Uterus (tissue), 4 donors: ENCODE results near the gene MACROH2A2. TPM values are rescaled to one million over a fixed set of nuclear protein-coding genes. Genes with fewer than 3 reads are reported as not detected.

Experiments used
- DNase-seq, 2 donors: peaks; one replicate each; pipeline ENCODE4 v3.0.0-alpha.2; 2019 to 2020
- H3K27ac ChIP-seq, 2 donors: fragments of 200-600 bp; sonication (generic); 1 replicate in 1 of 2; 2 replicates in 1 of 2; pipeline ENCODE4 v1.5.1; 2016 to 2018
- H3K27me3 ChIP-seq, 2 donors: fragments of 200-600 bp; sonication (generic); one replicate each; pipeline ENCODE4 v1.5.1; 2018 to 2019; ENCODE audit warnings: control low read depth in 1 of 2
- H3K36me3 ChIP-seq, 2 donors: fragments of 200-600 bp; sonication (generic); one replicate each; pipeline ENCODE4 v1.5.1; 2019; ENCODE audit warnings: control low read depth in 1 of 2
- H3K4me1 ChIP-seq, 2 donors: fragments of 200-600 bp; sonication (generic); one replicate each; pipeline ENCODE4 v1.5.1; 2018 to 2019; ENCODE audit warnings: control low read depth in 1 of 2
- H3K4me3 ChIP-seq, 2 donors: fragments of 200-600 bp; sonication (generic); 1 replicate in 1 of 2; 2 replicates in 1 of 2; pipeline ENCODE4 v1.5.1; 2018 to 2019; ENCODE audit warnings: mild to moderate bottlenecking in 1 of 2
- H3K9me3 ChIP-seq, 2 donors: fragments of 200-600 bp; sonication (generic); one replicate each; pipeline ENCODE4 v1.5.1; 2019; ENCODE audit warnings: control low read depth in 1 of 2
- POLR2A ChIP-seq, 2 donors: fragments of 450-650 bp; IDR thresholded peaks; one replicate each; pipeline ENCODE4 v1.6.1; 2016; ENCODE audit warnings: antibody characterized with exemption in 2 of 2, mild to moderate bottlenecking in 1 of 2, moderate library complexity in 1 of 2
- intact Hi-C: fragments of 100-400 bp; cut with DNase I; formaldehyde crosslinking; loops from one replicate; pipeline ENCODE4 v1.15.1; 2023; ENCODE audit warnings: low total_unique reads
- total RNA-seq, 4 donors: library from RNA; depleted of rRNA in 3 of 4; stranded (reverse); fragments of >200 nt in 3 of 4; gene quantifications; one replicate each; pipeline versions ENCODE4 v1.1.0 to v1.2.4, GENCODE V29; 2014 to 2023
- TF ChIP-seq, protein P1 (sequence below), 4 experiments: fragments of 200-600 bp in 2 of 4; fragments of 450-650 bp in 2 of 4; sonication (generic) in 2 of 4; IDR thresholded peaks; one replicate each; pipeline ENCODE4 v1.5.1; 2016 to 2019; ENCODE audit warnings: antibody characterized with exemption in 4 of 4, mild to moderate bottlenecking in 2 of 4, moderate library complexity in 1 of 4
- donor health status: DM: yes; HTN: yes; CAD: no.

The MACROH2A2 gene
- total RNA-seq, 4 donors from 2014 or later = 1.8 to 35.0 (median 9.4) TPM

DNA sequence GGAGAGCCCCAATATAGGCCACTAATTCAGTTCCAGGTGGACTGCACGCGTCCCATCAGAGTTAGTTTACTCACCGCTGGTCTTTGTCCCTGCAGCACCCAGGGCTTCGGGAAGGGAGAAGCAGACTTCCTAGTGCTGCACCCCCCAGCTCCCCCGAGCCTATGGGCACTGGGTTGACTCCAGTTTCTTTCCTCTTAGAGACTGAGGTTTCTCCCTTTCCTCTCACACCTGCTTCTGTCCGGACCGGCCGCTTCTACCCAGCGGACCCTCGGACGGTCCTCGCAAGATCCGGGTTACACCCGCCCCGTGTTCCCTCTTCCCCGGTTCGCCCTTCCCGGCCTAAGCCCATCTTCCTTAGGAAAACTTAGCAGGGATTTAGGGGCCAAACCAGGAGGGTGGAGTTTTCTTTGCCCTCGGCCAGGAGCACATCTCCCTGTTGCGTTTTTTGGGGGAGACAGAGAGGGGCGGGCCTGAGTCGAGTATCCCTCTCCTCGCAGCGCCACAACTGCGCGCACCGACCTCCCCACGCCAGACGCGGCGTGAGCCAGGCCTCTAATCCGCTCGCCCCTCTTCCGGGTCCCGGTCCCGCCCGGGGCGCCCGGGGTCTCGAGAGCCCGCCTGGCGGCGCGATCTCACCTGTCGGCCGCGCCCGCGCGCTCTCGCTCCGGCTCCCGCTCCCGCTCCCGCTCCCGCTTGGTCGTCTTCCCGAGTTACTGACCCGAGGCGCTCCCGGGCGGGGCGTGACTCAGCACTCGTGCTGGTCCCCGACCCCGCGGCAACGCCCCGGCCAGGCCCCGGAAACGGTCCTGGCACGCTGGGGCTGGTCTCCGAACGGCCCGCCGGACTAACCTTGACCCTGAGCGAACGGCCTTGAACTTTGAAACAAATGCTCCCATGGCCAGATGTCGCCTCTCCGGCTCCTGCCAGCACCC lies 79.7 kb downstream of the MACROH2A2 start, which contains the start of gene AIFM2:
TSS of gene AIFM2 (minus strand) at position 728 of the 932 bp plus-strand sequence. CDS start 8,741 bp downstream, outside the sequence.
- Histone ChIP-seq H3K27me3 (no peaks in the 10 kb centered on the region), H3K36me3 (no peaks in the 10 kb centered on the region), H3K4me1 (peaks cover 0 to 5% of the 10 kb centered on the region in 2 donors), H3K9me3 (no peaks in the 10 kb centered on the region), H3K4me3 (peak within 1 kb of the TSS; percentile 58 to 85), H3K27ac (peak within 1 kb of the TSS; percentile 70 to 77)
- peak; percentile 72 to 75 for DNase-seq
- intact Hi-C loops = no loop called here
- no peak for TF ChIP-seq POLR2A (IDR thresholded peaks at IDR 0.05)
- TF ChIP-seq, protein P1, sequence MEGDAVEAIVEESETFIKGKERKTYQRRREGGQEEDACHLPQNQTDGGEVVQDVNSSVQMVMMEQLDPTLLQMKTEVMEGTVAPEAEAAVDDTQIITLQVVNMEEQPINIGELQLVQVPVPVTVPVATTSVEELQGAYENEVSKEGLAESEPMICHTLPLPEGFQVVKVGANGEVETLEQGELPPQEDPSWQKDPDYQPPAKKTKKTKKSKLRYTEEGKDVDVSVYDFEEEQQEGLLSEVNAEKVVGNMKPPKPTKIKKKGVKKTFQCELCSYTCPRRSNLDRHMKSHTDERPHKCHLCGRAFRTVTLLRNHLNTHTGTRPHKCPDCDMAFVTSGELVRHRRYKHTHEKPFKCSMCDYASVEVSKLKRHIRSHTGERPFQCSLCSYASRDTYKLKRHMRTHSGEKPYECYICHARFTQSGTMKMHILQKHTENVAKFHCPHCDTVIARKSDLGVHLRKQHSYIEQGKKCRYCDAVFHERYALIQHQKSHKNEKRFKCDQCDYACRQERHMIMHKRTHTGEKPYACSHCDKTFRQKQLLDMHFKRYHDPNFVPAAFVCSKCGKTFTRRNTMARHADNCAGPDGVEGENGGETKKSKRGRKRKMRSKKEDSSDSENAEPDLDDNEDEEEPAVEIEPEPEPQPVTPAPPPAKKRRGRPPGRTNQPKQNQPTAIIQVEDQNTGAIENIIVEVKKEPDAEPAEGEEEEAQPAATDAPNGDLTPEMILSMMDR (IDR thresholded peaks at IDR 0.05) = peak in 3 of 4 experiments; percentile 8 to 16 (median 13)

DNA sequence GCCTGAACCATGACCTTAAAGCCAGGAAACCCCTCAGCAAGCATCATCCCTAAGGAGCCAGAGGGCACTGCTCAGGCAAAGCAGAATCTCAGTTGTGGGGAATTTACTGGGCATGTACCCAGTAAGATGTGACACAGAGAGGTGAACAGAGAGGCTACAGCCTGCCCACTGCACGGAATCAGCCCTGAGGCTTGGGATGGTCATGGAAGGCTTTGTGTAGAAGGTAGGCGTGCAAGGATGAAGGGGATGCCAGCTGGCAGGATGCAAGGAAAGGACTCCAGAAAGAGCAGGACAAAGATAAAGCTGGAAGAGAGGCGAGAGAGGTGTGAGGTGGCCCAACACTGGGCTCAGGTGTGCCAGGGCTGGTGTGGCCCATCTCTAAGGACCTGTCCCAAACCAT lies 82.4 kb downstream of the MACROH2A2 start:
- peaks cover 0 to 5% of the 10 kb centered on the region in 2 donors for H3K4me1 ChIP-seq
- intact Hi-C loops = no loop called here
- no peaks in the 10 kb centered on the region for H3K9me3 ChIP-seq
- no peak overlapping the region for H3K4me3 ChIP-seq
- H3K27me3 ChIP-seq = no peaks in the 10 kb centered on the region
- no peak overlapping the region for H3K27ac ChIP-seq
- no peaks in the 10 kb centered on the region for H3K36me3 ChIP-seq
- no peak for TF ChIP-seq POLR2A (IDR thresholded peaks at IDR 0.05)
- TF ChIP-seq, protein P1 (IDR thresholded peaks at IDR 0.05) = no peak
- peak in 1 of 2 donors; percentile 3 for DNase-seq

DNA sequence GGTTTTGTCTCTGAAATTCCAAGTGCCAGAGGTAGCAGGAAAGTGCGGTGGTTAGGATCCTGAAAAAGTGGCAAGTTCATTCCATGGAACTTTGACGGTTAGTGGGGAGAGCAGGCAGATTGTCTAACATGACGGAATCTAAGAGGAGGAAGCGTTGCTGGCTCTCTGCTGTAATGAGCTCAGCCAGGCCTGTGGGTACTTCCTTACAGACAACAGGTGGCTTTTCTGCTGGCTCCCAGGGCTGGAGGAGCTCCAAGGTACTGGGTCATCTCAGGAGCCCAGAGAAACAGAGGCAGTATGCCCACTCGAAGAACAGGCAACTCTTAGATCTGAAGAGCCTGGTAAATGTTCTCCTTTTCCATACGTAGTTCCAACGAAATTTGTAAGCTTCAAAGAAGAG lies 83.0 kb downstream of the MACROH2A2 start:
- DNase-seq = peak in 1 of 2 donors; percentile 5
- intact Hi-C loops = no loop called here
- Histone ChIP-seq H3K9me3 (no peaks in the 10 kb centered on the region), H3K27me3 (no peaks in the 10 kb centered on the region), H3K4me3 (no peak overlapping the region), H3K4me1 (peaks cover 0 to 5% of the 10 kb centered on the region in 2 donors), H3K36me3 (no peaks in the 10 kb centered on the region), H3K27ac (no peak overlapping the region)
- TF ChIP-seq POLR2A (IDR thresholded peaks at IDR 0.05) = no peak
- TF ChIP-seq, protein P1 (IDR thresholded peaks at IDR 0.05) = no peak

DNA sequence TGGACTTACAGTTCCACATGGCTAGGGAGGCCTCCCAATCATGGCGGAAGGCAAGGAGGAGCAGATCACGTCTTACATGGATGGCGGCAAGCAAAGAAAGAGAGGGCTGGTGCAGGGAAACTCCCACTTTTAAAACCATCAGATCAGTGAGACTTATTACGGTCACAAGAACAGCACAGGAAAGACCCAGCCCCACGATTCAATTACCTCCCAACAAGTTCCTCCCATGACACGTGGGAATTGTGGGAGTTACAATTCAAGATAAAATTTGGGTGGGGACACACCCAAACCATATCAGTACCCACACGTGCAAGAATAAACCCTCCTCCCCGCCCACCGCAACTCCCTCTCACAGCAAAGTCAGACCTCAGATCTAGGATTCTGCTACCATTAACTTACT lies 84.5 kb downstream of the MACROH2A2 start:
- H3K4me1 ChIP-seq = peaks cover 0 to 5% of the 10 kb centered on the region in 2 donors
- no peaks in the 10 kb centered on the region for H3K36me3 ChIP-seq
- H3K4me3 ChIP-seq = no peak overlapping the region
- H3K27ac ChIP-seq = no peak overlapping the region
- H3K9me3 ChIP-seq = no peaks in the 10 kb centered on the region
- no peaks in the 10 kb centered on the region for H3K27me3 ChIP-seq
- intact Hi-C loops = no loop called here
- peak in 1 of 2 donors; percentile 2 for DNase-seq
- TF ChIP-seq, protein P1 (IDR thresholded peaks at IDR 0.05) = no peak
- TF ChIP-seq POLR2A (IDR thresholded peaks at IDR 0.05) = no peak
